ENCODE data around the gene ARID1B. TPM values are rescaled to one million over a fixed set of nuclear protein-coding genes. Genes with fewer than 3 reads are reported as not detected.

Gene ARID1B
- total RNA-seq, 1 donor from 2014 or later = 43.4 TPM

GRCh38 chr6:157079277-157079676 is 302.1 kb downstream of the ARID1B start:
- intact Hi-C loops (cut with micrococcal nuclease) = no loop called here
- TF ChIP-seq CTCF (IDR thresholded peaks at IDR 0.05; ENCODE audit: borderline replicate concordance) = no peak

GRCh38 chr6:157079771-157080170 is 302.6 kb downstream of the ARID1B start:
- Histone ChIP-seq H3K27ac (replicated peaks) (no peak overlapping the region), H3K4me3 (no peak overlapping the region), H3K36me3 (peaks cover 3% of the 10 kb centered on the region), H3K4me1 (peaks cover 67% of the 10 kb centered on the region), H3K9me3 (replicated peaks) (no peaks in the 10 kb centered on the region), H3K27me3 (ENCODE audit: low read depth) (no peaks in the 10 kb centered on the region)
- TF ChIP-seq CTCF (IDR thresholded peaks at IDR 0.05; ENCODE audit: borderline replicate concordance) = no peak
- DNase-seq = no peak
- intact Hi-C loops (cut with micrococcal nuclease) = no loop called here

More at GRCh38 chr6:157079277-157079676, 302.1 kb downstream of the ARID1B start:
- Histone ChIP-seq H3K4me3 (no peak overlapping the region), H3K36me3 (no peaks in the 10 kb centered on the region), H3K4me1 (peaks cover 72% of the 10 kb centered on the region), H3K9me3 (replicated peaks) (no peaks in the 10 kb centered on the region), H3K27me3 (ENCODE audit: low read depth) (no peaks in the 10 kb centered on the region), H3K27ac (replicated peaks) (no peak overlapping the region)
- DNase-seq = no peak

- Histone ChIP-seq H3K4me3 (no peak overlapping the region), H3K27me3 (ENCODE audit: low read depth) (no peaks in the 10 kb centered on the region), H3K27ac (replicated peaks) (no peak overlapping the region), H3K4me1 (peaks cover 60% of the 10 kb centered on the region), H3K36me3 (peaks cover 14% of the 10 kb centered on the region), H3K9me3 (replicated peaks) (no peaks in the 10 kb centered on the region)
- TF ChIP-seq CTCF (IDR thresholded peaks at IDR 0.05; ENCODE audit: borderline replicate concordance) = no peak
- intact Hi-C loops (cut with micrococcal nuclease) = no loop called here
- DNase-seq = no peak
These were observed 303.8 kb downstream of the ARID1B start for GRCh38 chr6:157080986-157081391.

- no peak for TF ChIP-seq CTCF (IDR thresholded peaks at IDR 0.05; ENCODE audit: borderline replicate concordance)
- no peak overlapping the region for H3K27ac ChIP-seq (replicated peaks)
- H3K27me3 ChIP-seq (ENCODE audit: low read depth) = no peaks in the 10 kb centered on the region
- no peak overlapping the region for H3K4me3 ChIP-seq
- no peaks in the 10 kb centered on the region for H3K9me3 ChIP-seq (replicated peaks)
- intact Hi-C loops (cut with micrococcal nuclease) = no loop called here
- H3K4me1 ChIP-seq = peaks cover 53% of the 10 kb centered on the region
- no peak for DNase-seq
- peaks cover 14% of the 10 kb centered on the region for H3K36me3 ChIP-seq
These were observed 306.2 kb downstream of the ARID1B start for GRCh38 chr6:157083343-157083742.

- intact Hi-C loops (cut with micrococcal nuclease) = no loop called here
- no peak for TF ChIP-seq CTCF (IDR thresholded peaks at IDR 0.05; ENCODE audit: borderline replicate concordance)
These were observed 309.5 kb downstream of the ARID1B start for GRCh38 chr6:157086632-157087031.

GRCh38 chr6:157087974-157088373 is 310.8 kb downstream of the ARID1B start:
- Histone ChIP-seq H3K27me3 (ENCODE audit: low read depth) (no peaks in the 10 kb centered on the region), H3K9me3 (replicated peaks) (no peaks in the 10 kb centered on the region), H3K4me3 (no peak overlapping the region), H3K27ac (replicated peaks) (no peak overlapping the region), H3K36me3 (peaks cover 14% of the 10 kb centered on the region), H3K4me1 (peaks cover 57% of the 10 kb centered on the region)
- DNase-seq = no peak
- intact Hi-C loops (cut with micrococcal nuclease) = no loop called here
- peak; percentile 13 for TF ChIP-seq CTCF (IDR thresholded peaks at IDR 0.05; ENCODE audit: borderline replicate concordance)

More at GRCh38 chr6:157086632-157087031, 309.5 kb downstream of the ARID1B start:
- no peak for DNase-seq
- Histone ChIP-seq H3K27me3 (ENCODE audit: low read depth) (no peaks in the 10 kb centered on the region), H3K27ac (replicated peaks) (no peak overlapping the region), H3K9me3 (replicated peaks) (no peaks in the 10 kb centered on the region), H3K36me3 (peaks cover 14% of the 10 kb centered on the region), H3K4me1 (peaks cover 55% of the 10 kb centered on the region), H3K4me3 (no peak overlapping the region)
